ENCODE results near the gene TBATA.

The TBATA gene

GRCh38 chr10:70740406-70741288, 44.5 kb downstream of the TBATA start:
- DNase-seq: no peak

- no peak for DNase-seq
These were observed 46.4 kb downstream of the TBATA start for GRCh38 chr10:70738761-70739121.

- DNase-seq: no peak
These were observed 47.0 kb downstream of the TBATA start for GRCh38 chr10:70738006-70738760.

GRCh38 chr10:70737250-70737649, 47.9 kb downstream of the TBATA start:
- DNase-seq: no peak

GRCh38 chr10:70736525-70736924, 48.7 kb downstream of the TBATA start:
- no peak for DNase-seq

GRCh38 chr10:70735161-70735560, 50.0 kb downstream of the TBATA start:
- no peak for DNase-seq

- DNase-seq: no peak
These were observed 52.1 kb downstream of the TBATA start for GRCh38 chr10:70733051-70733450.

- DNase-seq: no peak
These were observed 52.6 kb downstream of the TBATA start for GRCh38 chr10:70732569-70732968.

GRCh38 chr10:70730955-70731354, 54.2 kb downstream of the TBATA start:
- no peak for DNase-seq

GRCh38 chr10:70729763-70730357, 55.3 kb downstream of the TBATA start:
- no peak for DNase-seq

GRCh38 chr10:70728328-70728727, 56.8 kb downstream of the TBATA start:
- DNase-seq: no peak

- no peak for DNase-seq
These were observed 58.2 kb downstream of the TBATA start for GRCh38 chr10:70726909-70727495.

- DNase-seq: no peak
These were observed 61.4 kb downstream of the TBATA start for GRCh38 chr10:70723771-70724170.

- peak; percentile 43 for DNase-seq
These were observed 62.3 kb downstream of the TBATA start for GRCh38 chr10:70722820-70723424.
